Keratinocyte (primary cell): ENCODE measurements around the gene XPO1.

Source experiments
- EZH2 ChIP-seq: IDR thresholded peaks from one replicate; pipeline ENCODE4 v1.6.1; 2012; ENCODE audit warnings: inconsistent platforms, mild to moderate bottlenecking, low read length, moderate library complexity
- TF ChIP-seq, protein P1 (sequence below), 3 experiments: IDR thresholded peaks in 1 of 3; conservative IDR thresholded peaks in 1 of 3; optimal IDR thresholded peaks in 1 of 3; 2 replicates in 2 of 3; 3 replicates in 1 of 3; pipeline versions ENCODE3 to v1.5.1; 2011; ENCODE audit warnings: low read length in 3 of 3, mild to moderate bottlenecking in 3 of 3, moderate library complexity in 2 of 3, control low read depth in 1 of 3, inconsistent platforms in 1 of 3; ENCODE audit not compliant: insufficient read depth in 2 of 3; ENCODE audit errors: extremely low read depth in 1 of 3

DNA sequence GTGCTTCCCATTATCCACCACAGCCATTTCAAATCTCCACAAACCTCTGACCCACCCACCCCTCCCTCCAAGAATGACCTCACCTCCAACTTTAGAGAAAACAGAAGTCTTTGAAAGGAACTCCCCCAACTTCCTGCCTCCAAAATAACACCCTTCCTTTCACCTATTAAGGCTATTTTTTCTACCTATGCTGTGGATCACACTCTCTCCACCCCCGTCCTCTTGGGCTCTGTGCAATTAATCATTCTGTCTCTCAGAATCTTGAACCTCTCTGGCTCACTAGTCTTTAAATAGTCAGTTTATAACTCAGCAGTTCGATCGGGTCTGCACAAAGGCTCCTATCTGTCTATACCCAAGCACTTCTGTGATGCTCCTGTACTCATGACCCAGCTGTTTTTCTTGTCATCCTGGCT, 37.3 kb upstream of the XPO1 start:
- TF ChIP-seq, protein P1, sequence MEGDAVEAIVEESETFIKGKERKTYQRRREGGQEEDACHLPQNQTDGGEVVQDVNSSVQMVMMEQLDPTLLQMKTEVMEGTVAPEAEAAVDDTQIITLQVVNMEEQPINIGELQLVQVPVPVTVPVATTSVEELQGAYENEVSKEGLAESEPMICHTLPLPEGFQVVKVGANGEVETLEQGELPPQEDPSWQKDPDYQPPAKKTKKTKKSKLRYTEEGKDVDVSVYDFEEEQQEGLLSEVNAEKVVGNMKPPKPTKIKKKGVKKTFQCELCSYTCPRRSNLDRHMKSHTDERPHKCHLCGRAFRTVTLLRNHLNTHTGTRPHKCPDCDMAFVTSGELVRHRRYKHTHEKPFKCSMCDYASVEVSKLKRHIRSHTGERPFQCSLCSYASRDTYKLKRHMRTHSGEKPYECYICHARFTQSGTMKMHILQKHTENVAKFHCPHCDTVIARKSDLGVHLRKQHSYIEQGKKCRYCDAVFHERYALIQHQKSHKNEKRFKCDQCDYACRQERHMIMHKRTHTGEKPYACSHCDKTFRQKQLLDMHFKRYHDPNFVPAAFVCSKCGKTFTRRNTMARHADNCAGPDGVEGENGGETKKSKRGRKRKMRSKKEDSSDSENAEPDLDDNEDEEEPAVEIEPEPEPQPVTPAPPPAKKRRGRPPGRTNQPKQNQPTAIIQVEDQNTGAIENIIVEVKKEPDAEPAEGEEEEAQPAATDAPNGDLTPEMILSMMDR (optimal IDR thresholded peaks at IDR 0.05 in 1 of 3, IDR thresholded peaks at IDR 0.05 in 1 of 3, conservative IDR thresholded peaks at IDR 0.05 in 1 of 3; ENCODE audit: extremely low read depth in 1 of 3, insufficient read depth in 2 of 3, low read length in 3 of 3), result no peak
- no peak for TF ChIP-seq EZH2
